Fibroblast of skin of back (primary cell): Measurements from ENCODE around the gene ZSCAN18.

Experiments used
- DNase-seq: peaks from one replicate; pipeline ENCODE4 v3.0.0-alpha.2; 2013

Gene ZSCAN18

GRCh38 chr19:58085348-58085875, 12.6 kb downstream of the ZSCAN18 start:
- DNase-seq = no peak

DNA sequence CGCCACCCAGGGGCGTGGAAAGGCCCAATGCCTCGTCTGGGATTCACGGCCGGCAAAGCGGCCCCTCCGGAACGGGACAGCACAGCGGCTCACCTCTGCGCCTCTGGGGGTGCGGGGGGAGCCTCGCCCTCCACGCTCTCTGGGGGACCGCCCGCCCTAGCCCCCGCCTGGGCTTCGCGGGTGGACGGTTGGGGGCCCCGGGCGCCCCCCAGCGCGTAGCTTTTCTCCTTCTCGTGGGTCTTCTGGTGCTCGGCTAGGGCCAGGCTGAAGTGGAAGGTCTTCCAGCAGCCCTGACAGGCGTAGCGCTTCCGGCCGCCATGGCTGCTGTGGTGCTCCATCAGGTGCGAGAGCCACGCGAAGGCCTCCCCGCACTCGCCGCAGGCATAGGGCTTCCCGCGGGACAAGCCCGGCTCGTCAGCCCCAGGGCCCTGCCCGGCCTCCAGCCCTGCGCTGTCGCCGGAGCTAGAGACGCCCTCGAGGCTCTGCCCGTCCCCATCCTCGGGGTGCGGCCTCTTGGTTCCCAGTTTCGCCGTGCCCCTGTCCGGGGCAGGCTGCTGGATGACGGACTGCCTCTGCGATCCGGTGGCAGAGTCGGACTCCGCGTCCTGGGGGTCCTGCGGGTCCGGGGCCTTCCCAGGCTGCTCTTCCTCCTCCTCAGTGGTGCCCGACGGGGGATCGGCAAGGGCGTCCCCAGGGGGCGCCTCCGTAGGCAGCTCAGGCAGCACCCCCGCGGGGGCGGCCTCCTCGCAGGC, 13.3 kb downstream of the ZSCAN18 start:
- DNase-seq = no peak

- DNase-seq = no peak
Observed at GRCh38 chr19:58083021-58083420, 15.0 kb downstream of the ZSCAN18 start.

DNA sequence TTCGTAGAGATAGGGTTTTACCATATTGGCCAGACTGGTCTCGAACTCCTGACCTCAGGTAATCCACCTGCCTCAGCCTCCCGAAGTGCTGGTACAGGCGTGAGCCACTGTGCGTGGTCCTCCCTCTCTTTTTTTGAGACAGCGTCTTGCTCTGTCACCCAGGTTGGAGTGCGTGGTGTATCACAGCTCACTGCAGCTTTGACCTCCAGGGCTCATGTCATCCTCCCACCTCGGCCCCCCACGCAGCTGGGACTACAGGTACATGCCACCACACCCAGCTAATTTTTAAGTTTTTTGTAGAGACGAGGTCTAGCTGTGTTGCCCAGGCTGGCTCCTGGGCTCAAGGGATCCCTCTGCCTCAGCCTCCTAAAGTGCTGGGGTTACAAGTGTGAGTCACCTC, 18.2 kb downstream of the ZSCAN18 start:
- no peak for DNase-seq

DNA sequence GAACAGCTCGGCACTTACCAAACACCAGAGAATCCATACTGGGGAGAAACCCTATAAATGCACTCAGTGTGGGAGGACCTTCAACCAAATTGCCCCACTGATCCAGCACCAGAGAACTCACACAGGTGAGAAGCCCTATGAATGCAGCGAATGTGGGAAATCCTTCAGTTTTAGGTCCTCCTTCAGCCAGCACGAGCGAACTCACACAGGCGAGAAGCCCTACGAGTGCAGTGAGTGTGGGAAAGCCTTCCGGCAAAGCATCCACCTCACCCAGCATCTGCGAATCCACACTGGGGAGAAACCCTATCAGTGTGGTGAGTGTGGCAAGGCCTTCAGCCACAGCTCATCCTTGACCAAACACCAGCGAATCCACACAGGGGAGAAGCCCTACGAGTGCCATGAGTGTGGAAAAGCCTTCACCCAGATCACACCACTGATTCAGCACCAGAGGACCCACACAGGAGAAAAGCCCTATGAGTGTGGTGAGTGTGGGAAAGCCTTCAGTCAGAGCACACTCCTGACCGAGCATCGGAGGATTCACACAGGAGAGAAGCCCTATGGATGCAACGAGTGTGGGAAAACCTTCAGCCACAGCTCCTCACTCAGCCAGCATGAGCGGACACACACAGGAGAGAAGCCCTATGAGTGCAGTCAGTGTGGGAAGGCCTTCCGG, 30.7 kb downstream of the ZSCAN18 start:
- no peak for DNase-seq

- no peak for DNase-seq
Observed at GRCh38 chr19:58063712-58064111, 34.3 kb downstream of the ZSCAN18 start.

DNA sequence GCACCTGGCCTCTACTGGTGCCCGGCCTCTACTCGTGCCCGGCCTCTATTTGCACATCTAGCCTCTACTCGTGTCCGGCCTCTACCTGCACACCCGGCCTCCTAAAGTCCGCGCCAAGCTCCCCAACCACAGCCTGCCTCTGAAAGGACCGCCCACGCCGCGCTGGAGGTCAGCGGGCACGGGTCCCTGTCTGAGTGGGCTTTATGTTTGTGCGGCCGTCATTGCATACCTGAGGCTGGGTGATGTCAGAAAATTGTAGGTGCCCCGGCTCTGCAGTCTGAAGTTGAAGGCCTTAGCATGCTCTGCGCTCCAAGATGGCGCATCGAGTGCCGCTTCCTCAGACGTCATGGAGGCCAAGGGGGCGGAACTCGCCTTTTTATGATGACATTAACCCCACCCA, 37.8 kb downstream of the ZSCAN18 start:
- DNase-seq = no peak

- DNase-seq = no peak
Observed at GRCh38 chr19:58059671-58060078, 38.4 kb downstream of the ZSCAN18 start.

DNA sequence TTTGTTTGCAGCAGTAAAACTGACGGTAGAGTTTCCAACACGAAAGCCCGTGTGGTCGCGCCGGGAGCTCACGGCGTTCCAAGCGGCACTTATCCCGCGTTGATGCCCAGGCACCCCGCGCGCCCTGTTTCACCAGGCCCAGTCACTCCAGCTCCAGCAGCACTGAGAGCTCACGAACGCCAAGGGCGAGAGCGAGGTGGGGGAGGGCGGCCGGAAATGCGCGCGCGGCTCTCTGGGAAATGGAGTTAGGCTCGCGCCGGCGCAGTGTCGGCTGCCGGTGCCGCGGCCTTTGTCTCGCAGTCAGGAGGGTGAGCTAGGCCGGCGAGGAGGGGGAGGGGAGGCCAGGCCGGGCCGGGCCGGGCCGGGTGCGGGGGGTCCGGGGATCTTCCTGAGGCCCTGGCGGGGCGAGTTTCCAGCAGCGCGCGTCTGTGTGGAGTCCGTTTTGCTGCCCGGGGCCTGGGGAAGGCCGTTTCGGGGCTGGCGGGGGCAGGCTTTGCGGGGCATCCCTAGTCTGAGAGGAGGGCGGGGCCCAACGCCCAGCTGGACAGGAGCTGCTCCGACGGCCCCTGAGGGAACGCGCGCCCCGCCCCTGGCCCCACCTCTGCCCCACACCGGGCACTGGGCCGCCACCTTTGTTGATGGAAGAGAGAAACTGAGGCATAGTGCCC, 38.9 kb downstream of the ZSCAN18 start, which contains the start of gene ZNF135:
Gene ZNF135, plus strand, starts transcription at position 280 of the 668 bp plus-strand sequence. CDS start 721 bp downstream, outside the sequence.
- peak; percentile 77 for DNase-seq

DNA sequence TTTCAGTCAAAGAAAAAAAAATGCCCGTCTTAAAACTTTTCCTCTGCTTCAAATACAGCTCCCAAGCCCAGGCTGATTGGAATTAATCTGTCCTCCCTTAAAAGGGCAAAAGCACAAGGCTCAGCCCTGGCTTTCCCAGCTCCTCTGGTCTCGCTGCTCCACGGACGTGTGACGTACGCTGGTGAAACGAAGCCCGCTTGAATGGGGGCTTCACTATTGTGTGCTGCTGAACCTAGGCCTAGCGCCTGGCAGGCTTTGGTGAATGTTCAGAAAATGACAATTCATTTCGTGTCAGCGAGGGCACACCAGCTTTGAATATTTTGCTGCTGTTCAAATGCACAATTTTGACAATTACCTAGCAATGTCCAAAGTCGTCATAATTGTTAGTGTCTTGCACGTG, 39.6 kb downstream of the ZSCAN18 start:
- DNase-seq = no peak

GRCh38 chr19:58056861-58057260, 41.2 kb downstream of the ZSCAN18 start:
- no peak for DNase-seq

- DNase-seq = no peak
Observed at GRCh38 chr19:58056261-58056660, 41.8 kb downstream of the ZSCAN18 start.

DNA sequence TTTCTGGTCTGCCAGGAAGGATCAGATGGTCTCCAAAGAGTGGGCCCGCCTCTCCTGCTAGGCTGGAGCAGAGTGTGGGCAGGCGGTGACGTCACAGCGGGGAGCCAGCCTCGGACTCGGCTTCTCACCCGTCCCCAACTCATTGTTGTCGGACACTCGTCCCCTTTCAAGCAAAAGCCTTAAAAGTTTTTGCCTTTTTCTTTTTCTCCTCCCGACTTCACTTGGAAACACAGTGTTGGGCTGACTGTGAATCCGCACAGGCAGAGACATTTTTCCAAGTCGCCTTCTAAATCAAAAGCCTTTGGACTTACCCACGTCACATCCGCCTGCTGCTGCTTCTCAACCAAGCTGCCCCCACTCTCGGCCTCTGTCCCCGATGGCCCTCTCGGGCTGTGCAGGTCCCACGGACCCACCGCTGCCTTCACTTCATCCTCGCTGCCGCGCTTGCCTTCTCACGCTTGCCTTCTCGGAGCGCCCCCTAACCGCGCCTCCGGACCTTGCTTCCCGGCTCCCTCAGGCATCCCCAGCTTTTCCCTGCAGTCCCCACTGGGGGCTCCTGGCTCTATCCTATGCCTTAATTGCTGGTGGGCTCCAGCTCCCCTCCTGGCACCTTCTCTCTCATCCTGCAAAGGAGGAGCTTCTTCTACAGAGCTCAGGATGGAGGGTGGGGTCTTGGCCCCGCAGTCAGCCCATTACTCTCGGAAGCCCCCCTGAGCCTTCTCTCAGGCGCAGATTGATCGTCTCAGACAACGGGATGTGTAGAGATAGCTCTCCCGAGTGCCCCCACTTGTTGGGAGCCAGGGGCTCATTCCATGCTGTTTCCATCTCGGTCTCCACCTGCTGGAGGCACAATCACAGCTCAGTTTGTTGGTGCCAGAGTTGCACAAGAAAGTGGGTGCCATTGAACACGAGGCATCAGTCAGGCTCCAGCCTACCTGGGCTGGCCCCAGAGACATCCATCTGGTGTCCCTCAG, 42.8 kb downstream of the ZSCAN18 start:
- DNase-seq = no peak

DNA sequence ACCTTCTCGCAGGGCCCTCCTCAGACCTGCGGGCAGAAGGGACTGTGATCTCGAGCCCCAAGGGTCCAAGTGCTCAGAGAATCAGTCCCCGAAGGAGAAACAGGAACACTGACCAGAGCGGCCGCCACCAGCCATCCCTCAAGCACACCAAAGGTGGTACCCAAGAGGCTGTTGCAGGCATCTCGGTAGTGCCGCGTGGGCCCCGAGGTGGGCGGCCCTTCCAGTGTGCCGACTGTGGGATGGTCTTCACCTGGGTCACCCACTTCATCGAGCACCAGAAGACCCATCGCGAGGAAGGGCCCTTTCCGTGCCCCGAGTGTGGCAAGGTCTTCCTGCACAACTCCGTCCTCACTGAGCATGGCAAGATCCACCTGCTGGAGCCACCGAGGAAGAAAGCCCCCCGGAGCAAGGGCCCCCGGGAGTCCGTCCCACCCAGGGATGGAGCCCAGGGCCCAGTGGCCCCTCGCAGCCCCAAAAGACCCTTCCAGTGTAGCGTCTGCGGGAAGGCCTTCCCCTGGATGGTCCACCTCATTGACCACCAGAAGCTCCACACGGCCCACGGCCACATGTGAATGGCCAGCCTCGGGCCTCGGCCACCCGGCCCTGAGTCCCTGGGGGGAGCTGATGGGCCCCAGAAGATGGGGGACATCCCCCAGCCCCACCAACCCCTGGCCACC, 44.4 kb downstream of the ZSCAN18 start:
- DNase-seq = no peak

- no peak for DNase-seq
Observed at GRCh38 chr19:58052256-58052655, 45.8 kb downstream of the ZSCAN18 start.

DNA sequence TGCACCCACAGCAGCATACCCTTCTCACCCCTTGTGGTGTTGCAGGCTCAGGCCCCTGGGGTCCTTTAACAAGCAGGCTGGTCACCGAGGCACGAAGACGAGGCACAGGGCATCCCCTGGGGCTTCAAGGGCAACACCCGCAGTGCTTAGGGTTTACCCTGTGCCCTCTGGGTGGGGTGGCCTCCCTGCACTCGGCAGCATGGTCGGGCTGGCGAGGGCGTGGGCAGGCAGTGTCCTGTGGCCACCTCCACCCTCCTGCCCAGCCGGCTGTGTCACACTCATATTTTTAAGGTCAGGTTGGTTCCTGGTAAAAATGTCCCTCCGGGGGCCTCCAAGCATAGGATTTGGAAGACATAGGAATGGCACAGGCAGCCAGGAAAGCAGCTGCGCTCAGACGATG, 50.4 kb downstream of the ZSCAN18 start:
- DNase-seq = no peak

- DNase-seq = no peak
Observed at GRCh38 chr19:58046856-58047255, 51.2 kb downstream of the ZSCAN18 start.

- DNase-seq = no peak
Observed at GRCh38 chr19:58045411-58046050, 52.5 kb downstream of the ZSCAN18 start.

DNA sequence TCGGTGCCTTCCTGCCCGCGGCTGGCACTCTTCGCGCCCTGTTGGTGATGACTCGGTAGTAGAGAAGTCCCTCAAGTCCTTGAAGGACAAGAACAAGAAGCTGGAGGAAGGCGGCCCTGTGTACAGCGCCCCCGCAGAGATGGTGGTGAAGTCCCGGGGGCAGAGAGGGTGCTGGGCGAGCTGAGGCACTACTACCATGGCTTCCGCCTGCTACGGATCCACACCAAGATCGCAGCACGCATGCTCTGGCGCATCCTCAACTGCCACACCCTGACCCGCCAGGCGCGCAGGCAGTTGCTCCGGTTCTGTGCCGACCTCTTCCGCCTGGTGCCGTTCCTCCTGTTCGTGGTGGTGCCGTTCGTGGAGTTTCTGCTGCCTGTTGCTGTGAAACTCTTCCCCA, 53.1 kb downstream of the ZSCAN18 start:
- DNase-seq = no peak

- DNase-seq = no peak
Observed at GRCh38 chr19:58044391-58044790, 53.6 kb downstream of the ZSCAN18 start.
